BE2C (cell line): ENCODE measurements around the gene DAPK2. TPM values are rescaled to one million over a fixed set of nuclear protein-coding genes. Genes with fewer than 3 reads are reported as not detected.
A peak's percentile ranks its signal among the peaks of the same experiment; 100 is the strongest.

Experiments used
- DNase-seq: peaks from one replicate; pipeline ENCODE4 v3.0.0-alpha.2; 2020
- H3K27me3 ChIP-seq: fragments of 250-450 bp; sonication (Bioruptor Pico); 2 replicates; pipeline ENCODE4 v1.5.1; 2020; ENCODE audit warnings: mild to moderate bottlenecking
- H3K36me3 ChIP-seq: fragments of 250-450 bp; sonication (Bioruptor Pico); 2 replicates; pipeline ENCODE4 v1.5.1; 2020; ENCODE audit warnings: mild to moderate bottlenecking
- H3K4me1 ChIP-seq: fragments of 250-450 bp; sonication (Bioruptor Pico); 2 replicates; pipeline ENCODE4 v1.5.1; 2020
- H3K4me3 ChIP-seq: 2 replicates; pipeline ENCODE4 v1.5.1; 2011; ENCODE audit warnings: low read depth, low read length
- H3K9me3 ChIP-seq: fragments of 250-450 bp; sonication (Bioruptor Pico); 2 replicates; pipeline ENCODE4 v1.5.1; 2020
- polyA plus RNA-seq: library from polyadenylated mRNA; unstranded; fragments of >200 nt; gene quantifications from one replicate; pipeline ENCODE4 v1.2.1, GENCODE V29; 2012; ENCODE audit warnings: low read depth, missing spikeins; ENCODE audit not compliant: insufficient read length, insufficient read depth
- TF ChIP-seq, protein P1 (sequence below): IDR thresholded peaks from 2 replicates; pipeline ENCODE4 v1.5.1; 2012; ENCODE audit warnings: mild to moderate bottlenecking, low read depth, low read length

Gene DAPK2
- 0.40 TPM for polyA plus RNA-seq

DNA sequence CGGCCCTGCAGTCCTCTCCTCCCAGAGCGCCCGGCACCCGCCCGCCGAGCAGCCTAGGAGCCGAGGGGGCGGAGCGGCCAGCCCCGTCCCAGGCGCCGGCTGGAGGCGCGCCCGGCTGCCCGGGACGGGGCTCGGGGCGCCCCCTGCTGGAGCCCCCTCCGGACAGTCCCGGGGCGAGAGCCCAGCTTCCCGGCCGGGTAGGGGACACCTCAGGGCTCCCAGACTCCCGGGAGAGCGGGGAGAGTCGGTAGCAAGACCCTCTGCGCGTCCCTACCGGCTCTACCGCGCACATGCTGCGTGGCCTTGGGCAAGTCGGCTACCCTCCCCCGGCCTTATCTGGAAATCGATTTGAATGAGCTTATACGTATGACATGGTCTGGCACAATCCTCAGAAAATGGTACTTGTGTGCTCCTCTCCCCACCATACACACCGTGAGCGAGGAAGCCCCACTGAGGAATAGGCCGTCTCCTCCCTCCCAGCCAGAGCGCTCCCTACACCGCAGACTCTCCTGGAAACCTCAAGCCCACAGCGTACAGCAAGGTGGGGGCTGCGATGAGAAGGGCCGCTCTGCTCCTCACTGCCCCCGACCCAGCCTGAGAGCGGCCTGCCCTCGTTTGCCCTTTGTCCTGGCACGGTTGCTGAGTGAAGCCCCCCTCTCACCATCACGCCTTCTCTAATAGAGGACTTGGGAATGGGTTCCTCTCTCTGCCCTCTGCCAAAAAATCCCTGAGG is at the start of gene DAPK2:
Gene DAPK2, minus strand, starts transcription at position 65 of the 733 bp plus-strand sequence. CDS start 6,224 bp downstream, outside the sequence.
- H3K27me3 ChIP-seq = peaks cover 3% of the 10 kb centered on the region
- H3K4me1 ChIP-seq = no peaks in the 10 kb centered on the region; the same call in 1 of the 2 replicates
- TF ChIP-seq, protein P1, sequence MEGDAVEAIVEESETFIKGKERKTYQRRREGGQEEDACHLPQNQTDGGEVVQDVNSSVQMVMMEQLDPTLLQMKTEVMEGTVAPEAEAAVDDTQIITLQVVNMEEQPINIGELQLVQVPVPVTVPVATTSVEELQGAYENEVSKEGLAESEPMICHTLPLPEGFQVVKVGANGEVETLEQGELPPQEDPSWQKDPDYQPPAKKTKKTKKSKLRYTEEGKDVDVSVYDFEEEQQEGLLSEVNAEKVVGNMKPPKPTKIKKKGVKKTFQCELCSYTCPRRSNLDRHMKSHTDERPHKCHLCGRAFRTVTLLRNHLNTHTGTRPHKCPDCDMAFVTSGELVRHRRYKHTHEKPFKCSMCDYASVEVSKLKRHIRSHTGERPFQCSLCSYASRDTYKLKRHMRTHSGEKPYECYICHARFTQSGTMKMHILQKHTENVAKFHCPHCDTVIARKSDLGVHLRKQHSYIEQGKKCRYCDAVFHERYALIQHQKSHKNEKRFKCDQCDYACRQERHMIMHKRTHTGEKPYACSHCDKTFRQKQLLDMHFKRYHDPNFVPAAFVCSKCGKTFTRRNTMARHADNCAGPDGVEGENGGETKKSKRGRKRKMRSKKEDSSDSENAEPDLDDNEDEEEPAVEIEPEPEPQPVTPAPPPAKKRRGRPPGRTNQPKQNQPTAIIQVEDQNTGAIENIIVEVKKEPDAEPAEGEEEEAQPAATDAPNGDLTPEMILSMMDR = peak; percentile 65
- DNase-seq = peak; percentile 80
- H3K4me3 ChIP-seq = peak within 1 kb of the TSS; percentile 63
- H3K36me3 ChIP-seq = no peaks in the 10 kb centered on the region
- no peaks in the 10 kb centered on the region for H3K9me3 ChIP-seq

- Histone ChIP-seq H3K4me3 (peak overlapping the region; percentile 87), H3K4me1 (peaks cover 8% of the 10 kb centered on the region)
Measured at GRCh38 chr15:64095431-64095794, 49.1 kb upstream of the DAPK2 start.

DNA sequence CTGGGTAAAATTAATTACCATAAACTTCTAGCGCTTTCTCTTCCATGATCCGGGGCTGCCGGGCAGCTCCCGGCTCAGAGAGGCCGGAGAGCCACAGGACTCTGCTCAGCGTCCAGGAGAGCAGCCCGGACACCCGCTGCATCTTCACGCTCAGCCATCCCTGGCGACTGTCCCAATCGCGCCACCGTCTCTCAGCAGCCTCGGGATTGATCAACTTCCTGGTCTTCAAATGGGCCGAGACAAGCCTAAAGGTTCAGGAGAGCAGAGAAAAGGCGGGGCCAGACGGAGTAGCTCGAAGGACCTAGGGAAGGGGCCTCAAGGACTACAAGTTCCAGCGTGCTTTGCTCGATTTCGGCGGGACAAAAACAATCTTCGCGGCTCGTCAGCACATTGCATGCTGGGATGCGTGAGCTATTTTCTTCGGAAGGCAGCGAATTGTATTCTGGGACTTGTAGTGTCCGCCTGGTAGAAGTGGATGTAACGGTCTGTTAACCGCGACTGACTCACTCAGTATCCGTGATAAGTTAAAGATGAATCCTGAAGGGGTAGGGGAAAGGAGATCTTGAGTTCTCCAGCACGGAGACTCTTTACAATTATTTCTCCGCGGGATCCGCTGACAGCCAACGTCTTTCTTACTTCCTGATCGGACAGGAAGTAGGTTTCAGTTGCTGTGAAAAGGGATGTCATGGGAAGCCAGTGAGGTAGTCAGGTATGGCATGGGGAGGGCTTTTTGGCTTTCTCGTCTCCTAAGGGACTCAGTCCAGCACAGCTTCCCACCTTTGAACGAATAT is 47.5 kb upstream of the DAPK2 start, which contains the start of gene CIAO2A:
Gene CIAO2A, minus strand, starts transcription at position 212 of the 791 bp plus-strand sequence. Its CDS starts 70 bp downstream, at position 142.
- Histone ChIP-seq H3K27me3 (no peaks in the 10 kb centered on the region), H3K4me1 (peaks cover 8% of the 10 kb centered on the region), H3K9me3 (no peaks in the 10 kb centered on the region), H3K4me3 (peak within 1 kb of the TSS; percentile 95), H3K36me3 (peaks cover 3% of the 10 kb centered on the region)
- TF ChIP-seq, protein P1 = no peak
- peak; percentile 95 for DNase-seq

More at GRCh38 chr15:64095431-64095794, 49.1 kb upstream of the DAPK2 start:
- TF ChIP-seq, protein P1 = no peak
- no peak for DNase-seq
- Histone ChIP-seq H3K36me3 (peaks cover 3% of the 10 kb centered on the region; the same call in 1 of the 2 replicates), H3K9me3 (no peaks in the 10 kb centered on the region), H3K27me3 (no peaks in the 10 kb centered on the region)

GRCh38 chr15:64092864-64093626 is 46.8 kb upstream of the DAPK2 start:
- H3K4me3 ChIP-seq = peak overlapping the region; percentile 95
- peaks cover 8% of the 10 kb centered on the region for H3K4me1 ChIP-seq
- TF ChIP-seq, protein P1 = peak; percentile 22
- H3K9me3 ChIP-seq = no peaks in the 10 kb centered on the region
- no peaks in the 10 kb centered on the region for H3K27me3 ChIP-seq
- H3K36me3 ChIP-seq = peaks cover 9% of the 10 kb centered on the region
- peak; percentile 56 for DNase-seq

DNA sequence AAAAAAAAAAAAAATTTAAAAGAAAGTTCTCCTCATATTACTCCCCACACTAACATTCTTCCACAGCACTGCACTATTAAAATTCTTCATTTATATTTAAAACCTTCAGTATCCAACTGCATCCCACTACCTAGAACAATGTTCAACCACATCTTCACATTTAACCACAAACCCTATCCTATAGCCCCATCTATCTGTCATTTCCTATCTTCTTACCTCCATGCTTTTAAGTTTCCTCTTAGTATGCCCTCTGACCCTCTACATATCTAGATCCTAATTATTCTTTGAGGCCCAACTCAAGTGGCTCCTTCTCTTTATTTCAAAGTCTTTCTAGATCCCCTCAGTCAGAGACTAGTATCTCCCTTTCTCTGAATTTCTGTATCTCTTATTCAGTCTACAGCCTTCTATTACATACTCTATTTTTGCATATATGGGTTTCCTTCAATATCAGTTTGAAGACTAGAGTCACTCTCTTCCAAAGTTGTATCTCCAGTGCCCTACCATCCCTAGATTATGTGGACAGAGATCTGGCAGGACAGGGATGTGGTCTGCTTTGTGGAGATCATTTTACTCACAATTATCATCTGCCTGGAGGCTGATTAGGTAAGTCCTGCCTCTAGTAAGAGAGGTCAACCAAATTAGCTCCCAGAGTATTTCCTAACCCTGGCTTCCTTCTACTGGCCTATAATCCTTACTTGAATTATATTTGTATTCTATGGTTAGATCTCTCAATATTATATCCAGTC is 46.0 kb upstream of the DAPK2 start:
- TF ChIP-seq, protein P1 = peak; percentile 9; the same call in 1 of the 2 replicates
- no peaks in the 10 kb centered on the region for H3K9me3 ChIP-seq
- H3K4me3 ChIP-seq = peak overlapping the region; percentile 95
- no peaks in the 10 kb centered on the region for H3K27me3 ChIP-seq
- peaks cover 8% of the 10 kb centered on the region for H3K4me1 ChIP-seq
- no peak for DNase-seq
- H3K36me3 ChIP-seq = peaks cover 17% of the 10 kb centered on the region
